ENCODE data around the gene ABCG2.
"Not testable (repeated sequence)": the region's sequence is repeated elsewhere in the genome, so short reads cannot be mapped to it uniquely, and the experiment has no call there.

Gene ABCG2

GRCh38 chr4:88163336-88163735, 4.9 kb upstream of the ABCG2 start:
- no peak for DNase-seq (ENCODE audit: low spot score)

GRCh38 chr4:88162626-88163025, 4.2 kb upstream of the ABCG2 start:
- no peak for DNase-seq (ENCODE audit: low spot score)

- no peak for DNase-seq (ENCODE audit: low spot score)
These were observed 838 bp upstream of the ABCG2 start for GRCh38 chr4:88159229-88159725.

- DNase-seq (ENCODE audit: low spot score): no peak
These were observed 376 bp downstream of the ABCG2 start for GRCh38 chr4:88158038-88158488.

GRCh38 chr4:88152331-88152730, 6.1 kb downstream of the ABCG2 start:
- DNase-seq (ENCODE audit: low spot score): not testable (repeated sequence)

GRCh38 chr4:88148560-88148959, 9.9 kb downstream of the ABCG2 start:
- no peak for DNase-seq (ENCODE audit: low spot score)

- no peak for DNase-seq (ENCODE audit: low spot score)
These were observed 10.6 kb downstream of the ABCG2 start for GRCh38 chr4:88147799-88148217.

GRCh38 chr4:88146891-88147290, 11.5 kb downstream of the ABCG2 start:
- no peak for DNase-seq (ENCODE audit: low spot score)

GRCh38 chr4:88144866-88145300, 13.6 kb downstream of the ABCG2 start:
- DNase-seq (ENCODE audit: low spot score): no peak

- no peak for DNase-seq (ENCODE audit: low spot score)
These were observed 14.4 kb downstream of the ABCG2 start for GRCh38 chr4:88144048-88144447.

- DNase-seq (ENCODE audit: low spot score): no peak
These were observed 14.9 kb downstream of the ABCG2 start for GRCh38 chr4:88143504-88143903.

GRCh38 chr4:88138561-88138960, 19.9 kb downstream of the ABCG2 start:
- no peak for DNase-seq (ENCODE audit: low spot score)

GRCh38 chr4:88137112-88137511, 21.3 kb downstream of the ABCG2 start:
- DNase-seq (ENCODE audit: low spot score): no peak

- no peak for DNase-seq (ENCODE audit: low spot score)
These were observed 22.2 kb downstream of the ABCG2 start for GRCh38 chr4:88136249-88136648.

- no peak for DNase-seq (ENCODE audit: low spot score)
These were observed 23.1 kb downstream of the ABCG2 start for GRCh38 chr4:88135356-88135663.

- no peak for DNase-seq (ENCODE audit: low spot score)
These were observed 23.7 kb downstream of the ABCG2 start for GRCh38 chr4:88134536-88135355.

GRCh38 chr4:88134111-88134510, 24.3 kb downstream of the ABCG2 start:
- DNase-seq (ENCODE audit: low spot score): no peak

- DNase-seq (ENCODE audit: low spot score): peak; percentile 7
These were observed 27.7 kb downstream of the ABCG2 start for GRCh38 chr4:88130544-88131305.

- DNase-seq (ENCODE audit: low spot score): no peak
These were observed 28.4 kb downstream of the ABCG2 start for GRCh38 chr4:88130003-88130402.

GRCh38 chr4:88122260-88122659, 36.2 kb downstream of the ABCG2 start:
- DNase-seq (ENCODE audit: low spot score): not testable (repeated sequence)

- no peak for DNase-seq (ENCODE audit: low spot score)
These were observed 38.5 kb downstream of the ABCG2 start for GRCh38 chr4:88119943-88120342.

- DNase-seq (ENCODE audit: low spot score): no peak
These were observed 42.9 kb downstream of the ABCG2 start for GRCh38 chr4:88115587-88115986.

GRCh38 chr4:88112856-88113255, 45.6 kb downstream of the ABCG2 start:
- no peak for DNase-seq (ENCODE audit: low spot score)

All from globus pallidus (tissue), 1 donor.